HepG2 (cell line): ENCODE measurements around the gene LTV1. TPM values are rescaled to one million over a fixed set of nuclear protein-coding genes. Genes with fewer than 3 reads are reported as not detected.

Source experiments
- EEA1 ChIP-seq: sonication (generic); formaldehyde crosslinking; IDR thresholded peaks from 2 replicates; pipeline ENCODE4 v1.5.1; 2020; ENCODE audit warnings: mild to moderate bottlenecking, missing genetic modification reagents, borderline replicate concordance
- EED ChIP-seq: sonication (generic); formaldehyde crosslinking; IDR thresholded peaks from 2 replicates; pipeline ENCODE4 v1.5.0; 2020; ENCODE audit warnings: mild to moderate bottlenecking, missing genetic modification reagents
- ESRRA ChIP-seq: sonication (generic); formaldehyde crosslinking; IDR thresholded peaks from 2 replicates; pipeline ENCODE4 v1.5.1; 2020; ENCODE audit warnings: mild to moderate bottlenecking, low read depth, missing genetic modification reagents
- FOXM1 ChIP-seq: sonication (generic); formaldehyde crosslinking; IDR thresholded peaks from 2 replicates; pipeline ENCODE4 v1.5.0; 2020; ENCODE audit warnings: missing genetic modification reagents
- GATA4 ChIP-seq: sonication (generic); IDR thresholded peaks from 2 replicates; pipeline ENCODE4 v1.6.1; 2016; ENCODE audit warnings: antibody characterized with exemption, low read depth, borderline replicate concordance
- MLXIP ChIP-seq: sonication (generic); formaldehyde crosslinking; IDR thresholded peaks from 2 replicates; pipeline ENCODE4 v1.9.0; 2021; ENCODE audit warnings: missing genetic modification reagents, borderline replicate concordance
- RBAK ChIP-seq: sonication (generic); formaldehyde crosslinking; IDR thresholded peaks from 2 replicates; pipeline ENCODE4 v1.5.1; 2020; ENCODE audit warnings: mild to moderate bottlenecking, missing genetic modification reagents
- RORA ChIP-seq: sonication (generic); formaldehyde crosslinking; IDR thresholded peaks from 2 replicates; pipeline ENCODE4 v1.5.0; 2020; ENCODE audit warnings: mild to moderate bottlenecking, missing genetic modification reagents, moderate library complexity
- TAF15 ChIP-seq: fragments of 200-400 bp; formaldehyde crosslinking; IDR thresholded peaks from one replicate; pipeline ENCODE4 v1.6.1; 2018; ENCODE audit warnings: mild to moderate bottlenecking, low read depth, low read length; ENCODE audit not compliant: poor library complexity, severe bottlenecking
- TP53 ChIP-seq: sonication (generic); formaldehyde crosslinking; conservative IDR thresholded peaks from 2 replicates; pipeline ENCODE4 v1.4.0; 2020; ENCODE audit warnings: missing genetic modification reagents
- U2AF2 ChIP-seq: fragments of 200-400 bp; formaldehyde crosslinking; IDR thresholded peaks from 2 replicates; pipeline ENCODE4 v1.6.1; 2017; ENCODE audit warnings: low read depth, mild to moderate bottlenecking, low read length
- YEATS4 ChIP-seq: sonication (generic); formaldehyde crosslinking; IDR thresholded peaks from 2 replicates; pipeline ENCODE4 v1.4.0; 2020; ENCODE audit warnings: missing genetic modification reagents, borderline replicate concordance
- ZGPAT ChIP-seq: IDR thresholded peaks from 2 replicates; pipeline ENCODE4 v1.6.1; 2016; ENCODE audit warnings: mild to moderate bottlenecking
- ZMYM3 ChIP-seq: sonication (generic); formaldehyde crosslinking; IDR thresholded peaks from 2 replicates; pipeline ENCODE4 v1.5.1; 2020; ENCODE audit warnings: mild to moderate bottlenecking, missing genetic modification reagents
- ZNF124 ChIP-seq: sonication (generic); formaldehyde crosslinking; IDR thresholded peaks from 2 replicates; pipeline ENCODE4 v1.4.0; 2020; ENCODE audit warnings: missing genetic modification reagents
- ZNF24 ChIP-seq: fragments of 450-650 bp; IDR thresholded peaks from 2 replicates; pipeline ENCODE4 v1.6.1; 2017; ENCODE audit warnings: antibody characterized with exemption, mild to moderate bottlenecking
- ZNF687 ChIP-seq: sonication (generic); formaldehyde crosslinking; IDR thresholded peaks from 2 replicates; pipeline ENCODE4 v1.5.1; 2020; ENCODE audit warnings: mild to moderate bottlenecking, missing genetic modification reagents, moderate library complexity
- ZNF710 ChIP-seq: sonication (generic); formaldehyde crosslinking; IDR thresholded peaks from 2 replicates; pipeline ENCODE4 v1.5.0; 2020; ENCODE audit warnings: mild to moderate bottlenecking, missing genetic modification reagents, borderline replicate concordance
- ZNF879 ChIP-seq: sonication (generic); formaldehyde crosslinking; IDR thresholded peaks from 2 replicates; pipeline ENCODE4 v1.8.1; 2023; ENCODE audit warnings: missing genetic modification reagents
- polyA plus RNA-seq, 8 experiments: library from polyadenylated mRNA; depleted of rRNA in 3 of 8; stranded (reverse) in 7 of 8; unstranded in 1 of 8; fragments of >200 nt; fragmentation: Illumina TruSeq in 4 of 8; extraction: Trizol in 4 of 8; gene quantifications; 2 replicates each; pipeline versions ENCODE4 v1.2.1 to v1.2.3, GENCODE V29; 2011 to 2016; ENCODE audit warnings: low read depth in 4 of 8, missing spikeins in 1 of 8, mixed read lengths in 1 of 8; ENCODE audit not compliant: insufficient read depth in 1 of 8
- total RNA-seq, 5 experiments: library from RNA; depleted of rRNA; stranded (reverse); fragments of >200 nt; fragmentation: Illumina TruSeq; extraction: Trizol; gene quantifications; 2 replicates each; pipeline ENCODE4 v1.2.3, GENCODE V29; 2016; ENCODE audit warnings: low read depth in 1 of 5

Gene LTV1
- total and polyA plus RNA-seq, 2 of the 13 experiments (the other 11 are each of a cell fraction or from before 2014, with no cell fraction given), result 21.1 to 85.8 TPM

- peak; percentile 98 for TF ChIP-seq EED (CRISPR knock-in tag)
- TF ChIP-seq GATA4, result peak; percentile 22; the same call in 1 of the 2 replicates
- TF ChIP-seq RBAK (CRISPR knock-in tag), result peak; percentile 53; the same call in 1 of the 2 replicates
- TF ChIP-seq YEATS4 (CRISPR knock-in tag), result peak; percentile 100
- TF ChIP-seq TAF15, result no peak
- peak; percentile 99 for TF ChIP-seq ZGPAT
- peak; percentile 95 for TF ChIP-seq TP53 (CRISPR knock-in tag)
- peak; percentile 84 for TF ChIP-seq ZMYM3
- TF ChIP-seq ZNF24, result no peak
- peak; percentile 81; the same call in 1 of the 2 replicates for TF ChIP-seq ZNF124 (CRISPR knock-in tag)
- no peak for TF ChIP-seq RORA
- TF ChIP-seq ZNF687 (CRISPR knock-in tag), result peak; percentile 100
- no peak for TF ChIP-seq EEA1 (CRISPR knock-in tag)
- TF ChIP-seq ESRRA (CRISPR knock-in tag), result peak; percentile 94
- peak; percentile 82; the same call in 1 of the 2 replicates for TF ChIP-seq U2AF2
- peak; percentile 94 for TF ChIP-seq MLXIP
- peak; percentile 94 for TF ChIP-seq ZNF710 (CRISPR knock-in tag)
- peak; percentile 87; the same call in 1 of the 2 replicates for TF ChIP-seq ZNF879 (CRISPR knock-in tag)
- peak; percentile 91 for TF ChIP-seq FOXM1
These were observed at the start of gene LTV1 (continued) for GRCh38 chr6:143842902-143843676.
